ENCODE results near the gene STXBP3. TPM values are rescaled to one million over a fixed set of nuclear protein-coding genes. Genes with fewer than 3 reads are reported as not detected.

STXBP3 gene
- total and polyA plus RNA-seq, 2 donors (not counting 1 experiment from before 2014, with no cell fraction given) = 55.3 to 71.0 TPM

DNA sequence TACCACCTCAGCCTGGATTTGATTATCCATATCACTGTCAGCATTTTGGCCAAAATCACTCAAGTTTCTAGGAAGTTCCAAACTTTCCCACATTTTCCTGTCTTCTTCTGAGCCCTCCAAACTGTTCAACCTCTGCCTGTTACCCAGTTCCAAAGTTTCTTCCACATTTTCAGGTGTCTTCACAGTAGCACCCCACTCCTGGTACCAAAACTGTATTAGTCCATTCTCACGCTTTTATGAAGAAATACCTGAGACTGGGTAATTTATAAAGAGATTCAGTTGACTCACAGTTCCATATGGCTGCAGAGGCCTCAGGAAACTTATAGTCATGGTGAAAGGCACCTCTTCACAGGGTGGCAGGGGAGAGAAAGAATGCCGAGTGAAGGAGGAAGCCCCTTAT lies 39.4 kb downstream of the STXBP3 start:
- no peak overlapping the region for H3K9ac ChIP-seq (ENCODE audit: insufficient read depth, low read length)
- H2AFZ ChIP-seq (ENCODE audit: low read length) = no peak overlapping the region
- no peaks in the 10 kb centered on the region for H3K9me3 ChIP-seq (ENCODE audit: control insufficient read depth, insufficient read depth, low read depth, low read length)
- no peak overlapping the region for H3K27ac ChIP-seq (ENCODE audit: insufficient read depth, low read length)
- H3K4me1 ChIP-seq (ENCODE audit: control insufficient read depth, extremely low read depth, insufficient read depth, low read length) = no peaks in the 10 kb centered on the region
- TF ChIP-seq, protein P1, sequence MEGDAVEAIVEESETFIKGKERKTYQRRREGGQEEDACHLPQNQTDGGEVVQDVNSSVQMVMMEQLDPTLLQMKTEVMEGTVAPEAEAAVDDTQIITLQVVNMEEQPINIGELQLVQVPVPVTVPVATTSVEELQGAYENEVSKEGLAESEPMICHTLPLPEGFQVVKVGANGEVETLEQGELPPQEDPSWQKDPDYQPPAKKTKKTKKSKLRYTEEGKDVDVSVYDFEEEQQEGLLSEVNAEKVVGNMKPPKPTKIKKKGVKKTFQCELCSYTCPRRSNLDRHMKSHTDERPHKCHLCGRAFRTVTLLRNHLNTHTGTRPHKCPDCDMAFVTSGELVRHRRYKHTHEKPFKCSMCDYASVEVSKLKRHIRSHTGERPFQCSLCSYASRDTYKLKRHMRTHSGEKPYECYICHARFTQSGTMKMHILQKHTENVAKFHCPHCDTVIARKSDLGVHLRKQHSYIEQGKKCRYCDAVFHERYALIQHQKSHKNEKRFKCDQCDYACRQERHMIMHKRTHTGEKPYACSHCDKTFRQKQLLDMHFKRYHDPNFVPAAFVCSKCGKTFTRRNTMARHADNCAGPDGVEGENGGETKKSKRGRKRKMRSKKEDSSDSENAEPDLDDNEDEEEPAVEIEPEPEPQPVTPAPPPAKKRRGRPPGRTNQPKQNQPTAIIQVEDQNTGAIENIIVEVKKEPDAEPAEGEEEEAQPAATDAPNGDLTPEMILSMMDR (conservative IDR thresholded peaks at IDR 0.05 in 1 of 2, IDR thresholded peaks at IDR 0.05 in 1 of 2; ENCODE audit: low read depth in 1 of 2, low read length in 2 of 2) = no peak
- no peak for TF ChIP-seq EZH2 (IDR thresholded peaks at IDR 0.05; ENCODE audit: low read length, missing control alignments)
- H3K4me2 ChIP-seq (ENCODE audit: extremely low read depth, insufficient read depth, low read length) = no peak overlapping the region
- H3K4me3 ChIP-seq (replicated peaks in 1 of 4; ENCODE audit: control extremely low read depth in 1 of 4, insufficient read depth in 1 of 4, low read depth in 3 of 4, low read length in 4 of 4) = no peak overlapping the region
- H3K36me3 ChIP-seq (ENCODE audit: control insufficient read depth, insufficient read depth, low read length) = peaks cover 9% of the 10 kb centered on the region
- H3K79me2 ChIP-seq (ENCODE audit: control insufficient read depth, insufficient read depth, low read length) = no peaks in the 10 kb centered on the region
- H3K27me3 ChIP-seq (ENCODE audit: control insufficient read depth, insufficient read depth, low read length) = no peaks in the 10 kb centered on the region
- H4K20me1 ChIP-seq (ENCODE audit: control insufficient read depth, extremely low read depth, insufficient read depth, low read length) = no peaks in the 10 kb centered on the region
- no peak for DNase-seq (ENCODE audit: low read depth in 2 of 2)

DNA sequence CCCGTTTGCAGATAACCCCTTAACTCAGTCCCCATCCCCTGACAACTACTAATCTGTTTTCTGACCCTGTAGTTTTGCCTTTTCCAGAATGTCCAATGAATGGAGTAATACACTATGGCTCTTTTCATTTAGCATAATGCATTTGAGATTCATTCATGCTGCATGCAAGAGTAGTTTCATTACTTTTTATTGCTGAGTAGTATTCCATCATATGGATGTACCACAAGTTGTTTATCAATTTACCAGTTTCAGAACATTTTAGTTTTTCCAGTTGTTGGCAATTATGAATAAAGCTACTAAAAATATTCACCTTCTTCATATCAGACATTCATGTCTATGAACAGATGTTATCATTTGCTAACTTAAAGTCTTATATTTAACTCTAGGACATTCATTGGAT lies 45.3 kb downstream of the STXBP3 start:
- DNase-seq (ENCODE audit: low read depth in 2 of 2) = no peak
- no peaks in the 10 kb centered on the region for H3K36me3 ChIP-seq (ENCODE audit: control insufficient read depth, insufficient read depth, low read length)
- no peak overlapping the region for H3K4me2 ChIP-seq (ENCODE audit: extremely low read depth, insufficient read depth, low read length)
- no peaks in the 10 kb centered on the region for H3K9me3 ChIP-seq (ENCODE audit: control insufficient read depth, insufficient read depth, low read depth, low read length)
- H3K9ac ChIP-seq (ENCODE audit: insufficient read depth, low read length) = no peak overlapping the region
- H4K20me1 ChIP-seq (ENCODE audit: control insufficient read depth, extremely low read depth, insufficient read depth, low read length) = no peaks in the 10 kb centered on the region
- TF ChIP-seq, protein P1 (conservative IDR thresholded peaks at IDR 0.05 in 1 of 2, IDR thresholded peaks at IDR 0.05 in 1 of 2; ENCODE audit: low read depth in 1 of 2, low read length in 2 of 2) = no peak
- TF ChIP-seq EZH2 (IDR thresholded peaks at IDR 0.05; ENCODE audit: low read length, missing control alignments) = no peak
- H3K4me3 ChIP-seq (replicated peaks in 1 of 4; ENCODE audit: control extremely low read depth in 1 of 4, insufficient read depth in 1 of 4, low read depth in 3 of 4, low read length in 4 of 4) = no peak overlapping the region
- H3K4me1 ChIP-seq (ENCODE audit: control insufficient read depth, extremely low read depth, insufficient read depth, low read length) = no peaks in the 10 kb centered on the region
- no peaks in the 10 kb centered on the region for H3K27me3 ChIP-seq (ENCODE audit: control insufficient read depth, insufficient read depth, low read length)
- no peak overlapping the region for H3K27ac ChIP-seq (ENCODE audit: insufficient read depth, low read length)
- H2AFZ ChIP-seq (ENCODE audit: low read length) = no peak overlapping the region
- no peaks in the 10 kb centered on the region for H3K79me2 ChIP-seq (ENCODE audit: control insufficient read depth, insufficient read depth, low read length)

DNA sequence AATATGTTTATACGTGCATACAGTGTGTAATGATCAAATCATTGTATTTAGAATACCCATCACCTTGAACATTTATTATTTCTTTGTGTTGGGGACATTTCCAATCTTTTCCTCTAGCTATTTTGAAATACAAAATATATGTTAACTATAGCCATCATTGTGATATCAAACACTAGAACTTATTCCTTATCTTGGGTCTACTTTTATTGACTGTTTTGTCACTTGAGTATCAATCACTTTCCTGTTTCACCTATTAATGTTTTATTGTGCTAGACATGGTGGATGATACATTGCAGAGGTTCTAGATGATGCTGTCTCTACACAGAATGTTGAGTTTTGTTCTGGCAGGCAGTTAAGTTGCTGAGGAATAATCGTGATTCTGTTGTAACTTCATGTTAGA lies 45.9 kb downstream of the STXBP3 start:
- TF ChIP-seq, protein P1 (conservative IDR thresholded peaks at IDR 0.05 in 1 of 2, IDR thresholded peaks at IDR 0.05 in 1 of 2; ENCODE audit: low read depth in 1 of 2, low read length in 2 of 2) = no peak
- no peak for TF ChIP-seq EZH2 (IDR thresholded peaks at IDR 0.05; ENCODE audit: low read length, missing control alignments)

More for the DNA sequence above, 45.9 kb downstream of the STXBP3 start:
- Histone ChIP-seq H3K27ac (ENCODE audit: insufficient read depth, low read length) (no peak overlapping the region), H3K27me3 (ENCODE audit: control insufficient read depth, insufficient read depth, low read length) (no peaks in the 10 kb centered on the region), H2AFZ (ENCODE audit: low read length) (no peak overlapping the region), H3K9me3 (ENCODE audit: control insufficient read depth, insufficient read depth, low read depth, low read length) (no peaks in the 10 kb centered on the region), H3K4me1 (ENCODE audit: control insufficient read depth, extremely low read depth, insufficient read depth, low read length) (no peaks in the 10 kb centered on the region), H3K79me2 (ENCODE audit: control insufficient read depth, insufficient read depth, low read length) (no peaks in the 10 kb centered on the region), H4K20me1 (ENCODE audit: control insufficient read depth, extremely low read depth, insufficient read depth, low read length) (no peaks in the 10 kb centered on the region), H3K4me2 (ENCODE audit: extremely low read depth, insufficient read depth, low read length) (no peak overlapping the region), H3K4me3 (replicated peaks in 1 of 4; ENCODE audit: control extremely low read depth in 1 of 4, insufficient read depth in 1 of 4, low read depth in 3 of 4, low read length in 4 of 4) (no peak overlapping the region), H3K9ac (ENCODE audit: insufficient read depth, low read length) (no peak overlapping the region), H3K36me3 (ENCODE audit: control insufficient read depth, insufficient read depth, low read length) (no peaks in the 10 kb centered on the region)
- no peak for DNase-seq (ENCODE audit: low read depth in 2 of 2)
